Hepatocyte (in vitro differentiated cells): ENCODE data around the gene RNF217. TPM values are rescaled to one million over a fixed set of nuclear protein-coding genes. Genes with fewer than 3 reads are reported as not detected.

Experiments used
- DNase-seq: peaks from one replicate; pipeline ENCODE4 v3.0.0-alpha.2; 2016; ENCODE audit warnings: low spot score
- H2AFZ ChIP-seq: fragments of 200-600 bp; sonication (generic); 2 replicates; pipeline ENCODE4 v1.6.0; 2016; ENCODE audit warnings: antibody characterized with exemption, mild to moderate bottlenecking
- H3K27ac ChIP-seq: fragments of 200-600 bp; sonication (generic); 2 replicates; pipeline ENCODE4 v1.5.1; 2016; ENCODE audit warnings: mild to moderate bottlenecking
- H3K27me3 ChIP-seq: fragments of 200-600 bp; sonication (generic); 2 replicates; pipeline ENCODE4 v1.6.1; 2016
- H3K36me3 ChIP-seq: fragments of 200-600 bp; sonication (generic); replicated peaks from 2 replicates; pipeline ENCODE4 v1.5.1; 2016; ENCODE audit warnings: low read depth; ENCODE audit not compliant: insufficient read depth
- H3K4me1 ChIP-seq: fragments of 200-600 bp; sonication (generic); 2 replicates; pipeline ENCODE4 v1.5.1; 2016; ENCODE audit warnings: mild to moderate bottlenecking, moderate library complexity; ENCODE audit not compliant: insufficient read depth
- H3K4me2 ChIP-seq: fragments of 200-600 bp; sonication (generic); 2 replicates; pipeline ENCODE4 v1.6.0; 2016
- H3K4me3 ChIP-seq: fragments of 200-600 bp; sonication (generic); 2 replicates; pipeline ENCODE4 v1.5.1; 2016; ENCODE audit warnings: mild to moderate bottlenecking
- H3K79me2 ChIP-seq: fragments of 200-600 bp; sonication (generic); 2 replicates; pipeline ENCODE4 v1.6.0; 2017; ENCODE audit warnings: mild to moderate bottlenecking
- H3K9me2 ChIP-seq: fragments of 200-600 bp; sonication (generic); replicated peaks from 2 replicates; pipeline ENCODE4 v1.6.0; 2017; ENCODE audit warnings: mild to moderate bottlenecking; ENCODE audit not compliant: insufficient read depth
- H3K9me3 ChIP-seq: fragments of 200-600 bp; sonication (generic); 2 replicates; pipeline ENCODE4 v1.5.1; 2016; ENCODE audit warnings: low read depth, mild to moderate bottlenecking
- H4K20me1 ChIP-seq: fragments of 200-600 bp; sonication (generic); 2 replicates; pipeline ENCODE4 v1.6.0; 2016; ENCODE audit warnings: mild to moderate bottlenecking; ENCODE audit not compliant: insufficient read depth, poor library complexity, severe bottlenecking
- EZH2 ChIP-seq: fragments of 200-600 bp; sonication (generic); IDR thresholded peaks from 2 replicates; pipeline ENCODE4 v1.6.1; 2016; ENCODE audit warnings: antibody characterized with exemption, mild to moderate bottlenecking, borderline replicate concordance
- EZH2phosphoT487 ChIP-seq: fragments of 200-600 bp; sonication (generic); IDR thresholded peaks from one replicate; pipeline ENCODE4 v1.6.1; 2018; ENCODE audit warnings: antibody characterized with exemption, mild to moderate bottlenecking, low read depth, moderate library complexity; ENCODE audit not compliant: unreplicated experiment, severe bottlenecking
- WGBS: methylation state at CpG from one replicate; pipeline ENCODE4 v1.1.6; 2016; ENCODE audit warnings: low lambda C conversion rate; ENCODE audit errors: missing lambda C conversion rate; 5-methylcytosine and 5-hydroxymethylcytosine counted together
- polyA plus RNA-seq: library from polyadenylated mRNA; unstranded; fragments of >200 nt; fragmentation: Nextera tagmentation; extraction: Ambion mirVana; gene quantifications from 2 replicates; pipeline ENCODE4 v1.2.1, GENCODE V29; 2016
- total RNA-seq: library from RNA; depleted of rRNA; stranded (reverse); fragments of >200 nt; gene quantifications from 2 replicates; pipeline ENCODE4 v1.2.3, GENCODE V29; 2014
- TF ChIP-seq, protein P1 (sequence below): fragments of 200-600 bp; sonication (generic); IDR thresholded peaks from 2 replicates; pipeline ENCODE4 v1.5.1; 2016; ENCODE audit warnings: antibody characterized with exemption, mild to moderate bottlenecking; ENCODE audit not compliant: poor library complexity

Gene RNF217
- total and polyA plus RNA-seq, 2 experiments from 2014 or later = 8.8 to 18.4 TPM

DNA sequence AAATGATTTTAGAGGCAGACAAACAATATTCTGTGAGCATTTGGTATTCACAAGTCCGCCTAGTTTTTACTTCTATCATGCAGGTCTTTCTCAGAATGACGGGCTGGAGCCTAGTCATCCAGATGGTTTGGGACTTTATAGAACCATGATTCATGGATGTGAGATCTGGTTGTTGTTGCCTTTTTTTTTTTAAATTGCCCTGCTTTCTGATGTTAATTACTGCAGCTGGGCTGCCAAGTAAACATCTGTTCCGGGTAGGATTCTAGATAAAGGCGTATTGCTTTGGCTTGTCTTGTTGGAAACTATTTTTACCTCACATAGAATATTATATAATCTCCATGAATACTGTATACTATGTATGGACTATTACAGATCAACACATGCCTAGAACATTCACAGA is 58.1 kb downstream of the RNF217 start:
- H3K27ac ChIP-seq = no peak overlapping the region

DNA sequence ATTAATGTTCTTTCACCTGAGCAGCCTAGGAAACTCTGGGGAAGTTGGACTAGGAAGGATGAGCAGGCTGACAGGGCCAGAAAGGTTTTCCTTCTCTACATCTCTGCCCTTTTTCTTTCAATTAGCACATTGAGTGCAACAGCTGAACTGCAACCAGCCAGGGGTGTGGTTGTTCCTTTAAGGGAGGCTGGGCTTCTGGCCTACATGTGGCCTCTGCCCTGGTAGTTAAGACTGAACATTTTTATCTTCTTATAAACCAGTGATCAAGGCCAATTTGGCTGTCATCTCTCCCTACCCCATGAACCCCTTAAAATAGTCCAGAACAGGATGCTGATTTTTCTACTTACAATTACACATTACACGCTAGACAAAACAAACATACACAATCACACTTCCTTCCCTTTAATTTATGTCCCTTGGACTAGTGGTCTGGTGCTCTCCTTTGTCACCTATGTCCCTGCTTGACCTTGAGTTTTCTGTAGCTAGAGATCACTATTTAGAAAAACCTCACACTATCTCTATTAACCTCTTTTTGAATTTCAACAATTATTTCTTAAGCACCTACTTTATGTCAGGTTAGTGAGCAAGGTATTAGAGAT is 60.3 kb downstream of the RNF217 start:
- Histone ChIP-seq H3K27ac (no peak overlapping the region), H3K79me2 (peaks cover 8% of the 10 kb centered on the region), H3K4me2 (no peak overlapping the region), H3K36me3 (no peaks in the 10 kb centered on the region), H3K4me1 (no peaks in the 10 kb centered on the region), H4K20me1 (no peaks in the 10 kb centered on the region), H3K9me2 (no peaks in the 10 kb centered on the region), H3K4me3 (no peak overlapping the region), H2AFZ (no peak overlapping the region), H3K27me3 (no peaks in the 10 kb centered on the region), H3K9me3 (no peaks in the 10 kb centered on the region)
- DNase-seq = no peak
- 63% methylated on average over 1 of the region's 1 CpG for WGBS
- TF ChIP-seq, protein P1, sequence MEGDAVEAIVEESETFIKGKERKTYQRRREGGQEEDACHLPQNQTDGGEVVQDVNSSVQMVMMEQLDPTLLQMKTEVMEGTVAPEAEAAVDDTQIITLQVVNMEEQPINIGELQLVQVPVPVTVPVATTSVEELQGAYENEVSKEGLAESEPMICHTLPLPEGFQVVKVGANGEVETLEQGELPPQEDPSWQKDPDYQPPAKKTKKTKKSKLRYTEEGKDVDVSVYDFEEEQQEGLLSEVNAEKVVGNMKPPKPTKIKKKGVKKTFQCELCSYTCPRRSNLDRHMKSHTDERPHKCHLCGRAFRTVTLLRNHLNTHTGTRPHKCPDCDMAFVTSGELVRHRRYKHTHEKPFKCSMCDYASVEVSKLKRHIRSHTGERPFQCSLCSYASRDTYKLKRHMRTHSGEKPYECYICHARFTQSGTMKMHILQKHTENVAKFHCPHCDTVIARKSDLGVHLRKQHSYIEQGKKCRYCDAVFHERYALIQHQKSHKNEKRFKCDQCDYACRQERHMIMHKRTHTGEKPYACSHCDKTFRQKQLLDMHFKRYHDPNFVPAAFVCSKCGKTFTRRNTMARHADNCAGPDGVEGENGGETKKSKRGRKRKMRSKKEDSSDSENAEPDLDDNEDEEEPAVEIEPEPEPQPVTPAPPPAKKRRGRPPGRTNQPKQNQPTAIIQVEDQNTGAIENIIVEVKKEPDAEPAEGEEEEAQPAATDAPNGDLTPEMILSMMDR = no peak
- TF ChIP-seq EZH2 (no peak), EZH2phosphoT487 (no peak)

More for the DNA sequence above, 58.1 kb downstream of the RNF217 start:
- Histone ChIP-seq H2AFZ (no peak overlapping the region), H3K9me2 (no peaks in the 10 kb centered on the region), H3K4me1 (no peaks in the 10 kb centered on the region), H3K4me3 (no peak overlapping the region), H3K79me2 (peaks cover 9% of the 10 kb centered on the region), H3K27me3 (no peaks in the 10 kb centered on the region), H3K9me3 (no peaks in the 10 kb centered on the region), H4K20me1 (no peaks in the 10 kb centered on the region), H3K36me3 (no peaks in the 10 kb centered on the region), H3K4me2 (no peak overlapping the region)
- no peak for DNase-seq
- TF ChIP-seq EZH2 (no peak), EZH2phosphoT487 (no peak)
- TF ChIP-seq, protein P1 = no peak
- WGBS = 58% methylated on average over 4 of the region's 4 CpGs

DNA sequence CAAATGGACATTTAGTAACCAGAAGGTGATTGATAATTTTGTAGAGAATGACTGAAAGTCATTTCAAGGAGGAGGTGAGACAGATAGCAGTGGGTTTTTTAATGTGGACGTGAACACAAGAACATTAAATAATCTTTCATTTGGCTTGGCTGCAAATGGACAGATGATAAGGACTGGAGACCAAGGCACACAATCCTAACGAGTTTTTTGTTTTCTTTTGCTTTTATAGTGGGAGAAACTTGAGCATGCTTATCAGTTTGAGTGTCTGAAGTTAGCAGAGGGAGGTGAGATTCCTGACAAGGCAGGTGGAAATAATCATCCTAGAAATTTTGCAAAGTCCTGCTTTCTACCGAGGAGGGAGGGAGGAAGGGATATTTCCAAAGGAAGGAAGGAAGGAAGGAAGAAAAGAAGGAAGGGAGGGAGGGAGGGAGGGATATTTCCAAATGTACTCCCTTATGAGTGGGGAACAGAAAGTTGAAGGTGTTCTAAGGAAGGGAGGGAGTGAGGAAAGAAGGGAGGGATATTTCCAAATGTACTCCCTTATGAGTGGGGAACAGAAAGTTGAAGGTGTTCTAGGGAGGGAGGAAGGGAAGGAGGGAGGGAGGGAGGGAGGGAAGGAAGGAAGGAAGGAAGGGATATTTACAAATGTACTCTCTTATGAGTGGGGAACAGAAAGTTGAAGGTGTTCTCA is 63.1 kb downstream of the RNF217 start:
- Histone ChIP-seq H3K4me2 (no peak overlapping the region), H3K9me3 (no peaks in the 10 kb centered on the region), H3K27me3 (no peaks in the 10 kb centered on the region), H3K4me3 (no peak overlapping the region), H3K9me2 (no peaks in the 10 kb centered on the region), H3K27ac (no peak overlapping the region), H3K36me3 (no peaks in the 10 kb centered on the region), H2AFZ (no peak overlapping the region), H4K20me1 (no peaks in the 10 kb centered on the region), H3K4me1 (no peaks in the 10 kb centered on the region), H3K79me2 (peaks cover 15% of the 10 kb centered on the region)
- 41% methylated on average over 3 of the region's 3 CpGs for WGBS
- no peak for TF ChIP-seq EZH2
- no peak for TF ChIP-seq EZH2phosphoT487
- TF ChIP-seq, protein P1 = no peak
- DNase-seq = no peak
